Osteoblast (primary cell): ENCODE measurements around the gene SYTL5. TPM values are rescaled to one million over a fixed set of nuclear protein-coding genes. Genes with fewer than 3 reads are reported as not detected.

Source experiments
- DNase-seq: peaks from one replicate; pipeline ENCODE4 v3.0.0; 2011; ENCODE audit warnings: low spot score, mixed read lengths; ENCODE audit not compliant: insufficient read length; ENCODE audit errors: missing footprints
- H2AFZ ChIP-seq: 2 replicates; pipeline ENCODE4 v1.6.0; 2011; ENCODE audit warnings: mild to moderate bottlenecking, low read length
- H3K27ac ChIP-seq: 2 replicates; pipeline ENCODE4 v1.5.1; 2011; ENCODE audit warnings: mild to moderate bottlenecking, low read depth, low read length, moderate library complexity
- H3K27me3 ChIP-seq: 2 replicates; pipeline ENCODE4 v1.6.0; 2012; ENCODE audit warnings: mild to moderate bottlenecking, control low read depth, inconsistent platforms, low read length, moderate library complexity; ENCODE audit not compliant: insufficient read depth
- H3K36me3 ChIP-seq: 2 replicates; pipeline ENCODE4 v1.5.1; 2011; ENCODE audit warnings: mild to moderate bottlenecking, low read length, control low read depth, moderate library complexity; ENCODE audit not compliant: insufficient read depth
- H3K4me1 ChIP-seq: 2 replicates; pipeline ENCODE4 v1.5.1; 2011; ENCODE audit warnings: mild to moderate bottlenecking, low read length, control low read depth, moderate library complexity; ENCODE audit not compliant: insufficient read depth
- H3K4me2 ChIP-seq: 2 replicates; pipeline ENCODE4 v1.6.0; 2011; ENCODE audit warnings: mild to moderate bottlenecking, low read length; ENCODE audit not compliant: insufficient read depth
- H3K4me3 ChIP-seq: fragments of 200-600 bp; sonication (generic); 3 replicates; pipeline ENCODE4 v1.5.1; 2012; ENCODE audit warnings: mild to moderate bottlenecking, low read length, inconsistent platforms; ENCODE audit not compliant: insufficient read depth
- H3K79me2 ChIP-seq: 2 replicates; pipeline ENCODE4 v1.6.0; 2012; ENCODE audit warnings: mild to moderate bottlenecking, low read length, control low read depth, inconsistent platforms; ENCODE audit not compliant: insufficient read depth
- H3K9me3 ChIP-seq: 2 replicates; pipeline ENCODE4 v1.5.1; 2011; ENCODE audit warnings: low read depth, low read length, control low read depth
- H4K20me1 ChIP-seq: 2 replicates; pipeline ENCODE4 v1.6.0; 2012; ENCODE audit warnings: mild to moderate bottlenecking, low read length, control low read depth; ENCODE audit not compliant: insufficient read depth
- total RNA-seq: library from RNA; depleted of rRNA; stranded (reverse); fragments of >200 nt; gene quantifications from 2 replicates; pipeline ENCODE4 v1.2.3, GENCODE V29; 2012
- TF ChIP-seq, protein P1 (sequence below): IDR thresholded peaks from 2 replicates; pipeline ENCODE4 v1.5.1; 2011; ENCODE audit warnings: mild to moderate bottlenecking, low read depth, low read length, moderate library complexity; ENCODE audit errors: extremely low read depth

SYTL5 gene
- total RNA-seq, 1 donor = under 0.01 TPM

DNA sequence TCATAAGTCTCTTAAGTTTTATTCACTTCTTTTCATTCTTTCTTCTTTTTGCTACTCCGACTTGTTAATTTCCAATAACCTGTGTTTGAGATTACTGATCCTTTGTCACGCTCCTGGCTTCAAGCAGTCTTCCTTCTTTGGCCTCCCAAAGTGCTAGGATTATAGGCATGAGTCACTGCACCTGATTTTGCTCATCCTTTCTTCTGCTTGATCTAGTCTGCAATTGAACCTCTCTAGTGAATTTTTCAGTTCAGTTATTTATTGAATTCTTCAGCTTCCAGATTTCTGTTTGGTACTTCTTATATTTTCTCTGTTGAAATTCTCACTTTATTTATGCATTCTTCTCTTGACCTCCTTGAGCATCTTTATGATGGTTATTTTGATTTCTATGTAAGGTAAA lies 38.6 kb upstream of the SYTL5 start:
- no peak overlapping the region for H2AFZ ChIP-seq
- H3K27me3 ChIP-seq = no peaks in the 10 kb centered on the region
- no peak overlapping the region for H3K27ac ChIP-seq
- no peak overlapping the region for H3K4me2 ChIP-seq
- no peaks in the 10 kb centered on the region for H4K20me1 ChIP-seq
- H3K4me3 ChIP-seq = no peak overlapping the region
- H3K9me3 ChIP-seq = no peaks in the 10 kb centered on the region
- H3K4me1 ChIP-seq = no peaks in the 10 kb centered on the region
- TF ChIP-seq, protein P1, sequence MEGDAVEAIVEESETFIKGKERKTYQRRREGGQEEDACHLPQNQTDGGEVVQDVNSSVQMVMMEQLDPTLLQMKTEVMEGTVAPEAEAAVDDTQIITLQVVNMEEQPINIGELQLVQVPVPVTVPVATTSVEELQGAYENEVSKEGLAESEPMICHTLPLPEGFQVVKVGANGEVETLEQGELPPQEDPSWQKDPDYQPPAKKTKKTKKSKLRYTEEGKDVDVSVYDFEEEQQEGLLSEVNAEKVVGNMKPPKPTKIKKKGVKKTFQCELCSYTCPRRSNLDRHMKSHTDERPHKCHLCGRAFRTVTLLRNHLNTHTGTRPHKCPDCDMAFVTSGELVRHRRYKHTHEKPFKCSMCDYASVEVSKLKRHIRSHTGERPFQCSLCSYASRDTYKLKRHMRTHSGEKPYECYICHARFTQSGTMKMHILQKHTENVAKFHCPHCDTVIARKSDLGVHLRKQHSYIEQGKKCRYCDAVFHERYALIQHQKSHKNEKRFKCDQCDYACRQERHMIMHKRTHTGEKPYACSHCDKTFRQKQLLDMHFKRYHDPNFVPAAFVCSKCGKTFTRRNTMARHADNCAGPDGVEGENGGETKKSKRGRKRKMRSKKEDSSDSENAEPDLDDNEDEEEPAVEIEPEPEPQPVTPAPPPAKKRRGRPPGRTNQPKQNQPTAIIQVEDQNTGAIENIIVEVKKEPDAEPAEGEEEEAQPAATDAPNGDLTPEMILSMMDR = no peak
- no peak for DNase-seq
- H3K79me2 ChIP-seq = no peaks in the 10 kb centered on the region
- no peaks in the 10 kb centered on the region for H3K36me3 ChIP-seq

DNA sequence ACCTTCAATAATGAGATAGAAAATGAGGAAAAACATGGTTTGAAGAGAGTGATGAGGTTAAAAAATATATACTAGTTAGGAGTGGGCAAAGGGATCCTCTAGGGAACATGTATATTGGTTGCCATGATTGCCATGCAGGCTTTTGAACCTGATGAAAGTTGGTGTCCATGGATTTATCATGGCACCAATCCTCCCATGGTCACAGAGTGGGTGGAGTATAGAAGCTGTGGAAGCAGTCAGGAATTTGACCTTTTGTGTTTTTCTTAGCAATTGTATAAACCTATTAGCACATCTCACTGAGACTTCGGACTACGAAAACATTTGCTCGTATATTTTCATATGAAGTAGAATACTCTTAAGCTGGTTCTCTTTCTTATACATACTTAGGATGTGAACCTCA lies 30.9 kb upstream of the SYTL5 start:
- TF ChIP-seq, protein P1 = no peak

DNA sequence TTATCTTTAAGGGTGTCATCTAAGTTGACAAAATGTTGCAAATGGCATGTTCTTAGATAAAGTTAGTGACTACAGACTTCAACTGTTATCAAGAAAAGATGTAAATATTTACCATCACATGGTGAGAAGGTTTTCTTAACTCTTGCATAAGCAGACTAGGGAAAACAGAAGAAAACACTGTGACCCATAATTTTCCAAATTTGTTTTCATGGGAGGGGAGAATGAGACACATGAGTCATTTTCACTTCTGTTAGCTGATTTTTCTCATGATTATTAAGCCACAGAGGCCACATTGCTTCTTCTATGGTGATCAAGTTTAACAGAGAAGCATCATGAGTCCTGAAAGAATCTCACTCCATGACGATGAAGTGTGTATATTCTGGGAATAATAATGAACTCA lies 30.2 kb upstream of the SYTL5 start:
- H3K36me3 ChIP-seq = no peaks in the 10 kb centered on the region
- no peak overlapping the region for H2AFZ ChIP-seq
- H3K9me3 ChIP-seq = no peaks in the 10 kb centered on the region
- no peaks in the 10 kb centered on the region for H4K20me1 ChIP-seq
- no peak overlapping the region for H3K4me3 ChIP-seq
- no peak overlapping the region for H3K4me2 ChIP-seq
- TF ChIP-seq, protein P1 = no peak
- no peaks in the 10 kb centered on the region for H3K27me3 ChIP-seq
- no peak overlapping the region for H3K27ac ChIP-seq
- H3K4me1 ChIP-seq = no peaks in the 10 kb centered on the region
- DNase-seq = peak; percentile 64
- H3K79me2 ChIP-seq = no peaks in the 10 kb centered on the region

More for the DNA sequence above, 30.9 kb upstream of the SYTL5 start:
- Histone ChIP-seq H3K4me3 (no peak overlapping the region), H3K9me3 (no peaks in the 10 kb centered on the region), H4K20me1 (no peaks in the 10 kb centered on the region), H3K79me2 (no peaks in the 10 kb centered on the region), H3K4me2 (no peak overlapping the region), H3K27me3 (no peaks in the 10 kb centered on the region), H3K27ac (no peak overlapping the region), H3K4me1 (no peaks in the 10 kb centered on the region), H2AFZ (no peak overlapping the region), H3K36me3 (no peaks in the 10 kb centered on the region)
- no peak for DNase-seq

DNA sequence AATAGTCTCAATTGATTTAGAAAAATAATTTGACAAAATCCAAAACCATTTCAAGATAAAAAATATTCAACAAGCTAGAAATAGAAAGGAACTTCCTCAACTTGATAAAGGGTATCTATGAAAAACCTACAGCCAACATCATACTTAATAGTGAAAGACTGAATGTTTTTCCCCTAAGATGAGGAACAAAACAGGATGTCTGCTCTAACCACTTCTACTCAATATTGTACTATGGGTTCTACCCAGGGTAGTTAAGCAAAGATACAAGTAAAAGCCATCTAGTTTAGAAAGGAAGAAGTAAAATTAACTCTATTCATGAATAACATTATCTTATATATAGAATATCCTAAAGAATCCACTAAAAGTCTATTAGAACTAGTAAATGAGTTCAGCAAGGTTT lies 21.5 kb upstream of the SYTL5 start:
- Histone ChIP-seq H3K27ac (no peak overlapping the region), H4K20me1 (no peaks in the 10 kb centered on the region), H3K36me3 (no peaks in the 10 kb centered on the region), H3K4me3 (no peak overlapping the region), H2AFZ (no peak overlapping the region), H3K9me3 (no peaks in the 10 kb centered on the region), H3K27me3 (no peaks in the 10 kb centered on the region), H3K4me1 (peaks cover 5% of the 10 kb centered on the region), H3K4me2 (no peak overlapping the region), H3K79me2 (no peaks in the 10 kb centered on the region)
- DNase-seq = no peak
- TF ChIP-seq, protein P1 = no peak
